WERI-Rb-1 (cell line): ENCODE measurements around the gene DBNDD2.

Experiments used
- DNase-seq: peaks from one replicate; pipeline ENCODE4 v3.0.0-alpha.2; 2020
- H3K27ac ChIP-seq: fragments of 250-450 bp; sonication (Bioruptor Pico); 2 replicates; pipeline ENCODE4 v1.5.1; 2020; ENCODE audit warnings: mild to moderate bottlenecking, moderate library complexity
- H3K27me3 ChIP-seq: fragments of 250-450 bp; sonication (Bioruptor Pico); 2 replicates; pipeline ENCODE4 v1.5.1; 2021; ENCODE audit warnings: mild to moderate bottlenecking, low read depth, moderate library complexity; ENCODE audit not compliant: insufficient read depth, severe bottlenecking
- H3K36me3 ChIP-seq: fragments of 250-450 bp; sonication (Bioruptor Pico); 2 replicates; pipeline ENCODE4 v1.5.1; 2020; ENCODE audit warnings: mild to moderate bottlenecking, moderate library complexity
- H3K4me3 ChIP-seq: 2 replicates; pipeline ENCODE4 v1.5.1; 2011; ENCODE audit warnings: low read depth, mild to moderate bottlenecking, control low read depth, low read length
- H3K9me3 ChIP-seq: fragments of 250-450 bp; sonication (Bioruptor Pico); 2 replicates; pipeline ENCODE4 v1.5.1; 2021; ENCODE audit warnings: mild to moderate bottlenecking, moderate library complexity; ENCODE audit not compliant: severe bottlenecking
- TF ChIP-seq, protein P1 (sequence below): IDR thresholded peaks from 2 replicates; pipeline ENCODE4 v1.5.1; 2011; ENCODE audit warnings: low read depth, mild to moderate bottlenecking, control low read depth, inconsistent platforms, low read length

Gene DBNDD2

DNA sequence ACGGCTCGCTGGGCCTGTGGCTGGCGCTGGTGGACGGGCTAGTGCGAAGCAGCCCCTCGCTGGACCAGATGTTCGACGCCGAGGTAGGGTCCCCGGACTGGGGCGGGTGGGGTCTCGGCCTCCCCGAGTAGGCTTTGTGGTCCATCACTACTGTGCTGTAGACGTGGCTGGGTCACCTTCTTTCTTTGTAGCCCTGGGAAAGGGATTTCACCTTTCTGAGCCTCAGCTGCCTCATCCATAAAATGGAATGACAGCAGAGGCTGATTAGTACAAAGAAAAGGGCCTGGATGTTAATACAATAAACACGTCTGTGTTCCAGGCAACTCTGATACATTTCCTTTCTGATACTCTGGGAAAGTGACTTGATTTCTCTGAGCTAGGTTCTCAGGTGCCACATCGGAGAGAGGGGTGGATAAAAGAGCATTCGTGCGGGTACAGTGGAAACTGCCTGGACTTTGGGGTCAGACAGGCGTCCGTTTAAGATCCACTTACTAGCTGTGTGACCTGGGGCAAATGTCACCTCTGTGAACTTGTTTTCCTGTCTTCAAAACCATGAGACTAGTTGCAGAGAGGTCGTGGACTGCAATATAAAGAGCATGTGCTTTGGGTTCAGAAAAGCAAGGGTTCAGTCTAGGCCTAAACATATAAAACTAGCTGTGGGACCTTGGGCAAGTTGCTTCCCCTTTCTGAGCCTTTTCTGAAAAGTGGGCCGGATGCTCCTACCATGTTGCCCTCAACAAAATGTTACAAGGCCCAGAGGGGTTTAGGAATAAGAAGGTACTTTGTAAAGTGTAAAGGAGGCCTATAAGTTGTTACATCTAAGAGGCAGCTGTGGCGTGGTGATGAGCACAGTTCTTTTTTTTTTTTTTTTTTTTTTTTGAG is 44.2 kb upstream of the DBNDD2 start:
- H3K36me3 ChIP-seq = peaks cover 28% of the 10 kb centered on the region
- peak overlapping the region; percentile 91 for H3K27ac ChIP-seq
- H3K27me3 ChIP-seq = no peaks in the 10 kb centered on the region
- H3K9me3 ChIP-seq = no peaks in the 10 kb centered on the region
- peak overlapping the region; percentile 79 for H3K4me3 ChIP-seq
- no peak for DNase-seq
- TF ChIP-seq, protein P1, sequence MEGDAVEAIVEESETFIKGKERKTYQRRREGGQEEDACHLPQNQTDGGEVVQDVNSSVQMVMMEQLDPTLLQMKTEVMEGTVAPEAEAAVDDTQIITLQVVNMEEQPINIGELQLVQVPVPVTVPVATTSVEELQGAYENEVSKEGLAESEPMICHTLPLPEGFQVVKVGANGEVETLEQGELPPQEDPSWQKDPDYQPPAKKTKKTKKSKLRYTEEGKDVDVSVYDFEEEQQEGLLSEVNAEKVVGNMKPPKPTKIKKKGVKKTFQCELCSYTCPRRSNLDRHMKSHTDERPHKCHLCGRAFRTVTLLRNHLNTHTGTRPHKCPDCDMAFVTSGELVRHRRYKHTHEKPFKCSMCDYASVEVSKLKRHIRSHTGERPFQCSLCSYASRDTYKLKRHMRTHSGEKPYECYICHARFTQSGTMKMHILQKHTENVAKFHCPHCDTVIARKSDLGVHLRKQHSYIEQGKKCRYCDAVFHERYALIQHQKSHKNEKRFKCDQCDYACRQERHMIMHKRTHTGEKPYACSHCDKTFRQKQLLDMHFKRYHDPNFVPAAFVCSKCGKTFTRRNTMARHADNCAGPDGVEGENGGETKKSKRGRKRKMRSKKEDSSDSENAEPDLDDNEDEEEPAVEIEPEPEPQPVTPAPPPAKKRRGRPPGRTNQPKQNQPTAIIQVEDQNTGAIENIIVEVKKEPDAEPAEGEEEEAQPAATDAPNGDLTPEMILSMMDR = no peak

DNA sequence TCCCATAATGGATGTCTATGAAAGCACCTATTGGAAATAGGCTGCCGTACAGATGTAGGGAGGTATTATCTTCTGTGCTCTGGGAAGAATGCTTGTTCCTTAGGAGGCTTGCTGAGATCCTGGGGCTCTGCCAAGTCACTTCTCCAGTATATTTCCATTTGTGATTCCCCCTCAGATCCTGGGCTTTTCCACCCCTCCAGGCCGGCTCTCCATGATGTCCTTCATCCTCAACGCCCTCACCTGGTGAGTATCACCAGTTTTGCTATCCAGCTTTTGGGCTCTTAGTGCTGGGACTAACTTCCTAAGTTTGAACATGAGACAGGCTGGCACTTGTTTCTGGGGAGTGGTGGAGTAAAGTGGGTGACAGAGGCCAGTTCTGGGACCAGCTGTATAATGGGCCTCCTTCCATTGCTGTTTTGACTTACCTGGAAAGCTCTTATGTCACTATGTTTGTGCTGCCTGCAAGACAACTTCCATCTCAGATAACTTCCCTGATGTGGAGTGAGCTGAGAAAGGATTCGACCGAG is 42.6 kb upstream of the DBNDD2 start:
- H3K27me3 ChIP-seq = no peaks in the 10 kb centered on the region

DNA sequence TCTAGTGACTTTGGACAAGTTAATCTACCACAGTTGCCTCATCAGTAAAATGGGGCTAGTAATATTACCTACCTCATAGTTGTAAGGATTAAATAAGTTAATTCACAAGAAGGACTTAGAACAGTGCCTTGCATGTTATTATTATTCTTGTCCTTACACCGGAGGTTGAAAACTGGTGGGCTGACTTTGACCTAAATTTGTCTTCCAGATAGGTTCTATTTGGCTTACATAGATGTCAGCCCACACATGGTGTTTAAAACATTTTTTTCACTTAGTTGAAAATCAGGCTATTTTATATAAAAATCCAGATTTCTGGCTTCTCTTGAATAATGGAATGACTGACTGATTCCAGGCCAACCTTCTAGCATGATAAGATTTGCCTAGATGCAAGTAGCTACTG is 41.9 kb upstream of the DBNDD2 start:
- Histone ChIP-seq H3K27me3 (no peaks in the 10 kb centered on the region), H3K9me3 (no peaks in the 10 kb centered on the region), H3K36me3 (peaks cover 30% of the 10 kb centered on the region), H3K27ac (no peak overlapping the region), H3K4me3 (no peak overlapping the region)
- no peak for DNase-seq
- TF ChIP-seq, protein P1 = no peak

More for the DNA sequence above, 42.6 kb upstream of the DBNDD2 start:
- Histone ChIP-seq H3K27ac (no peak overlapping the region), H3K36me3 (peaks cover 28% of the 10 kb centered on the region), H3K4me3 (no peak overlapping the region), H3K9me3 (no peaks in the 10 kb centered on the region)
- TF ChIP-seq, protein P1 = no peak
- no peak for DNase-seq

DNA sequence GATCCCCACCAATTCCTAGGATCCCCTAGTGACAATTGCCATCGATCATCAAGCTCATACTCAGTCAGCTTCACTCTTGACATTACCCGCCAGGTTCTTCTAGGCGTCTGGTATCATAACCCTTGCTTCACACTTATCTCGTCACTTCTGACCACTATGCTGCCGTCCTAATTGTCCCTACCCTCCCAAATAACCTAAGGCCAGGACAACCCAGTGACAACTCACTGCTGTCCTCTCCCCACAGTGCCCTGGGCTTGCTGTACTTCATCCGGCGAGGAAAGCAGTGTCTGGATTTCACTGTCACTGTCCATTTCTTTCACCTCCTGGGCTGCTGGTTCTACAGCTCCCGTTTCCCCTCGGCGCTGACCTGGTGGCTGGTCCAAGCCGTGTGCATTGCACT is 41.5 kb upstream of the DBNDD2 start:
- Histone ChIP-seq H3K27me3 (no peaks in the 10 kb centered on the region), H3K9me3 (no peaks in the 10 kb centered on the region), H3K4me3 (no peak overlapping the region), H3K36me3 (peaks cover 33% of the 10 kb centered on the region), H3K27ac (no peak overlapping the region)
- DNase-seq = no peak
- TF ChIP-seq, protein P1 = no peak

DNA sequence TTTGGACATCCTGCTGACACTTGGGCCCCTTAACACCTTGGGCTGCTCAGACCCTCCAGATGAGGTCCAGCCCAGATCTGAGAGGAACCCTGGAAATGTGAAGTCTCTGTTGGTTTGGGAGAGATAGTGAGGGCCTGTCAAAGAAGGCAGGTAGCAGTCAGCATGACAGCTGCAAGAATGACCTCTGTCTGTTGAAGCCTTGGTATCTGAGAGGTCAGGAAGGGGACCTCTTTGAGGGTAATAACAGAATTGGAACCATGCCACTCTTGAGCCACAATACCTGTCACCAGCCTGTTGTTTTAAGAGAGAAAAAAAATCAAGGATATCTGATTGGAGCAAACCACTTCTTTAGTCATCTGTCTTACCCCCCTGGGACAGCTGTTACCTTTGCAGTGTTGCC is 41.0 kb upstream of the DBNDD2 start:
- H3K4me3 ChIP-seq = no peak overlapping the region

More for the DNA sequence above, 41.0 kb upstream of the DBNDD2 start:
- DNase-seq = no peak
- Histone ChIP-seq H3K9me3 (no peaks in the 10 kb centered on the region), H3K27me3 (no peaks in the 10 kb centered on the region), H3K27ac (no peak overlapping the region), H3K36me3 (peaks cover 33% of the 10 kb centered on the region)
- TF ChIP-seq, protein P1 = no peak
